K562 (cell line): ENCODE data around the gene ICAM3. TPM values are rescaled to one million over a fixed set of nuclear protein-coding genes. Genes with fewer than 3 reads are reported as not detected.

Experiments used
- ARNT ChIP-seq, 2 experiments: fragments of 450-650 bp; IDR thresholded peaks; 2 replicates each; pipeline ENCODE4 v1.6.1; 2016; ENCODE audit warnings: mild to moderate bottlenecking in 1 of 2
- CAMTA2 ChIP-seq: fragments of 250-450 bp; sonication (Bioruptor Pico); conservative IDR thresholded peaks from 2 replicates; pipeline ENCODE4 v1.5.1; 2022
- CBFA2T2 ChIP-seq: fragments of 450-650 bp; conservative IDR thresholded peaks from 2 replicates; pipeline ENCODE4 v1.6.1; 2017; ENCODE audit warnings: mild to moderate bottlenecking
- CBX1 ChIP-seq: sonication (generic); IDR thresholded peaks from 2 replicates; pipeline ENCODE4 v1.6.1; 2016; ENCODE audit warnings: antibody characterized with exemption, low read depth, mild to moderate bottlenecking
- CHCHD3 ChIP-seq: fragments of 250-450 bp; sonication (Bioruptor Pico); IDR thresholded peaks from 2 replicates; pipeline ENCODE4 v2.1.2; 2022; ENCODE audit warnings: mild to moderate bottlenecking
- CHD4 ChIP-seq: fragments of 200-600 bp; sonication (generic); IDR thresholded peaks from 3 replicates; pipeline ENCODE4 v1.6.1; 2012; ENCODE audit warnings: low read depth, mild to moderate bottlenecking, mixed read lengths, low read length, inconsistent platforms; ENCODE audit not compliant: insufficient read depth, insufficient replicate concordance, poor library complexity, severe bottlenecking
- CREBBP ChIP-seq: IDR thresholded peaks from one replicate; pipeline ENCODE4 v1.6.1; 2012; ENCODE audit warnings: low read depth, mild to moderate bottlenecking, control low read depth, inconsistent platforms, low read length
- KLF13 ChIP-seq: fragments of 450-650 bp; IDR thresholded peaks from 2 replicates; pipeline ENCODE4 v1.6.1; 2016; ENCODE audit warnings: missing genetic modification characterization, low read depth, mild to moderate bottlenecking, missing compliant biosample characterization, moderate library complexity, borderline replicate concordance
- MEIS2 ChIP-seq: fragments of 450-650 bp; IDR thresholded peaks from 2 replicates; pipeline ENCODE4 v1.6.1; 2014; ENCODE audit warnings: mild to moderate bottlenecking; ENCODE audit not compliant: partially characterized antibody
- NFE2 ChIP-seq: IDR thresholded peaks from 2 replicates; pipeline ENCODE4 v1.6.1; 2014; ENCODE audit warnings: antibody characterized with exemption, low read depth
- NR2C1 ChIP-seq, 2 experiments: fragments of 450-650 bp; IDR thresholded peaks; 2 replicates each; pipeline ENCODE4 v1.6.1; 2017; ENCODE audit warnings: mild to moderate bottlenecking in 2 of 2, antibody characterized with exemption in 1 of 2, inconsistent platforms in 1 of 2, missing compliant biosample characterization in 1 of 2, missing genetic modification characterization in 1 of 2
- REST ChIP-seq, 2 experiments: fragments of 450-650 bp; formaldehyde crosslinking in 1 of 2; IDR thresholded peaks; 2 replicates each; pipeline versions ENCODE4 v1.4.0 to v1.6.1; 2014 to 2020; ENCODE audit warnings: mild to moderate bottlenecking in 2 of 2, borderline replicate concordance in 1 of 2, low read depth in 1 of 2
- SIRT6 ChIP-seq: IDR thresholded peaks from one replicate; pipeline ENCODE4 v1.6.1; 2012; ENCODE audit warnings: low read depth, mild to moderate bottlenecking, control low read depth, inconsistent platforms, low read length, moderate library complexity
- USF1 ChIP-seq: sonication (generic); formaldehyde crosslinking; IDR thresholded peaks from 2 replicates; pipeline ENCODE4 v1.9.0; 2022; ENCODE audit warnings: mild to moderate bottlenecking, missing genetic modification reagents
- ZBTB2 ChIP-seq: fragments of 450-650 bp; IDR thresholded peaks from 2 replicates; pipeline ENCODE4 v1.6.1; 2016; ENCODE audit warnings: antibody characterized with exemption
- ZNF184 ChIP-seq: sonication (generic); formaldehyde crosslinking; IDR thresholded peaks from 2 replicates; pipeline ENCODE4 v1.5.0; 2020; ENCODE audit warnings: missing genetic modification reagents
- ZNF24 ChIP-seq: fragments of 450-650 bp; IDR thresholded peaks from 2 replicates; pipeline ENCODE4 v1.6.1; 2016
- ZNF57 ChIP-seq: fragments of 450-650 bp; formaldehyde crosslinking; IDR thresholded peaks from 2 replicates; pipeline ENCODE4 v1.4.0; 2020; ENCODE audit warnings: mild to moderate bottlenecking, moderate library complexity
- polyA plus RNA-seq, 8 experiments: library from polyadenylated mRNA; depleted of rRNA in 4 of 8; stranded (reverse) in 5 of 8; unstranded in 3 of 8; fragments of >200 nt; fragmentation: Nextera tagmentation in 2 of 8; fragmentation: Illumina TruSeq in 1 of 8; extraction: Ambion mirVana in 2 of 8; extraction: Trizol in 1 of 8; gene quantifications; 2 replicates each; pipeline versions ENCODE4 v1.2.1 to v1.2.3, GENCODE V29; 2011 to 2014; ENCODE audit warnings: inconsistent platforms in 1 of 8, missing spikeins in 1 of 8
- total RNA-seq, 7 experiments: library from RNA; depleted of rRNA in 6 of 7; stranded (reverse); fragments of >200 nt in 6 of 7; fragmentation: Illumina TruSeq in 2 of 7; extraction: Trizol in 2 of 7; gene quantifications; 2 replicates each; pipeline versions ENCODE4 v1.2.1 to v1.2.3, GENCODE V29; 2011 to 2021; ENCODE audit warnings: low replicate concordance in 1 of 7

Gene ICAM3
- total and polyA plus RNA-seq, 9 of the 15 experiments (the other 6 are each of a cell fraction or from before 2014, with no cell fraction given): 6.5 to 39.5 (median 24.2) TPM

- 0 out of 2 replicates have a peak, but pooled peaks have one; percentile 17 for TF ChIP-seq NFE2
- no peak for TF ChIP-seq CBX1
- no peak for TF ChIP-seq CHCHD3 (CRISPR knock-in tag)
- TF ChIP-seq NR2C1 (IDR thresholded peaks at IDR 0.05): no peak
- no peak; the same call in 1 of the 2 replicates for TF ChIP-seq NR2C1 (tag; IDR thresholded peaks at IDR 0.05)
- TF ChIP-seq MEIS2: peak; percentile 29
- TF ChIP-seq REST (IDR thresholded peaks at IDR 0.05; ENCODE audit: borderline replicate concordance): no peak
- TF ChIP-seq REST (CRISPR knock-in tag; IDR thresholded peaks at IDR 0.05; ENCODE audit: low read depth): no peak
- TF ChIP-seq CAMTA2: 0 out of 2 replicates have a peak, but pooled peaks have one; percentile 83
- TF ChIP-seq ZNF184 (CRISPR knock-in tag): no peak
- TF ChIP-seq ARNT (IDR thresholded peaks at IDR 0.05): no peak; a peak in 1 of 4 replicates
- TF ChIP-seq SIRT6: no peak
- TF ChIP-seq CHD4: no peak
- TF ChIP-seq CBFA2T2: no peak
- TF ChIP-seq ZNF57: no peak
- TF ChIP-seq ZNF24: no peak
- 0 out of 2 replicates have a peak, but pooled peaks have one; percentile 71 for TF ChIP-seq KLF13 (tag)
- peak; percentile 91 for TF ChIP-seq ZBTB2
- peak; percentile 28; the same call in 1 of the 2 replicates for TF ChIP-seq USF1 (CRISPR knock-in tag)
- TF ChIP-seq CREBBP: no peak
Observed at GRCh38 chr19:10332965-10333757, 6.3 kb downstream of the ICAM3 start, which contains the start of gene RAVER1 (continued).
